COR-L47 (cell line): ENCODE data around the gene MACROD2.
"Not testable (repeated sequence)": the region's sequence is repeated elsewhere in the genome, so short reads cannot be mapped to it uniquely, and the experiment has no call there.

Experiments used
- DNase-seq: peaks from one replicate; lab custom pipeline; 2025; lab: John Stamatoyannopoulos, UW

Gene MACROD2

DNA sequence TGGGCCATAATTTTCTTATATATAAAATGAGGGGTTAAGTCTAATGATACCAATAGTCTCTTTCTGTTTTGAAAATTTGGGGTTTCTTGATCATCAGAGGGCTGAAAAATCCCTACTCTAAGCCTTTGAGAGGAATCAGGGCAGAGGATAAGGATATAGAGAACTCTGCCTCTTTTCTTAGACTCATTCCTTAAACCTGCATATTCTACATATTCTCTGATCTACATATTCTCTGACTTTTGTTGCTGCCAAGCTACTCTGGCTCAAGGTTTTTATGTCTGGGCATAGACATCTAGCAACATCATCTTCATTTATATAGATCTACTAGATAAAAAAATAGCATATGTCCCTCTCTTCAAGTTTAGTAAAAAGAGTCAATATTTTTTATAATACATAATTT, 270.9 kb downstream of the MACROD2 start:
- no peak for DNase-seq

DNA sequence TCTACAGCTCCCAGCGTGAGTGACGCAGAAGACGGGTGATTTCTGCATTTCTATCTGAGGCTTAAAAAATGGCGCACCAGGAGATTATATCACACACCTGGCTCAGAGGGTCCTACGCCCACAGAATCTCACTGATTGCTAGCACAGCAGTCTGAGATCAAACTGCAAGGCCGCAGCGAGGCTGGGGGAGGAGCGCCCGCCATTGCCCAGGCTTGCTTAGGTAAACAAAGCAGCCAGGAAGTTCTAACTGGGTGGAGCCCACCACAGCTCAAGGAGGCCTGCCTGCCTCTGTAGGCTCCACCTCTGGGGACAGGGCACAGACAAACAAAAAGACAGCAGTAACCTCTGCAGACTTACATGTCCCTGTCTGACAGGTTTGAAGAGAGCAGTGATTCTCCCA, 275.4 kb downstream of the MACROD2 start:
- not testable (repeated sequence) for DNase-seq

DNA sequence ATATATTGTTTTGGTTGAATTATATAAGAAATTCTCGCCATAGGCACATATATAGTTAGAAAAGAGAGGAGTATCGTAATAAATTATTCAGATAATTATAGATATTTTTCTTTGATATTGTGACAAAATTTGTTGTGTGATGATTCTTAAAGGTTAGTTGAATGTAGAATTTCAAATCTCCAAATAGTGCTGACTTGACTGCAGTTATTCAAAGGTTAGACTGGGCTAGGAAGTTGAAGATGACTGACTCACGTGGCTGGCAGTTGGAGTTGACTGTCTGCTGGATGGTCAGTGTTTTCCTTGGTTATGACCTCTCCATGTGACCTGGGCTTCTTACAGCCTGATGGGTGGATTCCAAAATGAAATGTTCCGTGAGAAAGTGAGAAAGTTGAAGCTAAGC, 286.8 kb downstream of the MACROD2 start:
- no peak for DNase-seq

DNA sequence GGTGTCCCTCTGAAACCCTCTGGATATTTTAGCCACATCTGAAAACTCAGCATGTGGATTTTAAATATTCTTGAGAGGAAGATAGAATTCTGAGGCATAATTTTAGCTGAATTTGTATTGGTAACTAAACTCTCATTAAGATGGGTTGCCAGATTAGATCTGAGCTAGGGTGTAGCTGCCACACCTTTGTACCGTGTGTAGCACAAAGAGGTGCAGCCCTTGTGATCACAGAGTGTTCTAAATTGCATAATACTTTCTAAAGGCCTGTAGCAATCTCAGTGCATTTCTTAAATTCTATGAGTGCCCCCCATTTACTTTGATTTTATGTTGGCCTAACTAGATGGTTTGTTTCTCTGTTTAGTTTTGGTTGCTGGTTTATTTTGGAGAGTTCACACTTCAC, 289.1 kb downstream of the MACROD2 start:
- no peak for DNase-seq

DNA sequence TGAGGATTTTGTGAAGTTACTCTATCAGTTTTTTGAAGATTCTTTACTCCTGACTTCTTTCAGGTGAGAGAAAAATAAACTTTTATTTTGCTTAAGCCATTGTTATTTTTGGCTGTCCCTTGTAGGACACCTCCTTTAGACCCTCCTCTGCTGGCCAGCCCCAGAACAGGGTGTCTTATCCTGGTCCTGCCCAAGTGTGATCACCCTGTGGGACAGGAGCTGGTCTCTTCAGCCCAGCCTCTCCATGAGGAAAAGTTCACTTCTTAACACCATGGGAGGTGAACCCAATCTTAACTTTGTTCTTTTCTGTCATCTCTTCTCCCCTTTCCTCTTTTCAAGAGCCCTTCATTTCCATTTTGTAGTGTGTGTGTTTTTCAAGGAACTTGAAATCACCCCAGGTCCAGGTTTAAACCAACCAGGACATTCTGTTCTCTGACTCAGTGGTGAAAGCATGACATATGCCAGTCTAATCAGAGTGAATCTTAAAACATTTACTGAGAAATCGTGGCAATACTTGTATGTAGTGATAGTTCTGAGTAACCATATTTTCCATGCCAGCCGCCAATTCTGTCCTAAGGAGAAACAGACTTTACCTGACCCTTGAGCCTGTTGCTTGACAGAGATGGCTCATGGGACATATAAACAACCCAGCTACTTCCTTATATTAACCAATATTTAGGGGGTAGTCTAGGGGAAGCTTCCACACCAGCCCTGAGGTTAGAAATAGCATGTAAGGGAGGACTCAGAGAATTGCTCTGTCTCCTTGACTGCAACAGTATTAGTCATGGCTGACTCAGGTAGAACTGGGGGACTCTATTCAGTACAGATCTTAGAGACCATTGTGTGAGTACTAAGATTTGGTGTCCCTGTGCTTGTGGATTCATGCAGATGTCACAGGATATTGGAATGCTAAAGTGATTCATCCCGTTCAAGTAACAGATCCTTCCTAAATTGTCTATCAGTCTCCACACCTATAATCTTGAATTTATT, 293.3 kb downstream of the MACROD2 start:
- DNase-seq = no peak

DNA sequence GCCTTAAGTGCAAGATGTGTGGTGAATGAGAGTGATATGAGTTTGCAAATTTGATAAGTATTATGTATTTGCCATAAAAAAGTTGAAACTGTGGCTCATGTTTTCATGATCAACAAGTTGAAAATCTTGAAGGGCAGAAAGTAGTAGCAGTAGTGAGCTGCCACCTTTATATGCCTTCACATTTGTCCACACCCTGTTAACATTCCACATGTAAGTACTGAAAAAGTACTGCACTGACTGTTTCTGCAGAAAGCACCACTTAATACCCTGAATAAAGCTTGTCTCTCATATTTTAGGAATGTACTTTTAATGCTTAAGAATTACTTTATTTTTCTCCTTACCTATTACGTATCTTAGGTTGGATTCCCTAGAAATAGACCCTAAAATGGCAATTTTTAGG, 296.2 kb downstream of the MACROD2 start:
- DNase-seq = no peak

DNA sequence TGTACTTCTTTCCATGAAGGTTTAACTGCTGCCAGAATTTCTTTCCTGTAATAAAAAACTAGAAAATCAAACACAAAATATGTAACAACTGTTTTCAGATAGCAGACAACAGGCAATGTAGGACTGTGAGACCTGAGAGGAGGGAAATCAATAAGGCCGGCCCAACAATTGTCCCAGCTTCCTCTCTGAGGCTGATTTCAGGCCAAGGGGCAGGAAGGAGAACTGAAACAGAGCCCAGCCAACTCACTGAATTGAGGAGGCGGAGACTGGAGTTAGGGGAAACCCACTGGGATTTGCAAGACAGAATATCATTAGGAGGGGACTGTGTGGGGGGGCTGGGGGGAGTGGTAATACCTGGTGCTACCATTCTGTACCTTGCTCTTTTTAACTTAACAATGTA, 299.9 kb downstream of the MACROD2 start:
- DNase-seq = no peak

DNA sequence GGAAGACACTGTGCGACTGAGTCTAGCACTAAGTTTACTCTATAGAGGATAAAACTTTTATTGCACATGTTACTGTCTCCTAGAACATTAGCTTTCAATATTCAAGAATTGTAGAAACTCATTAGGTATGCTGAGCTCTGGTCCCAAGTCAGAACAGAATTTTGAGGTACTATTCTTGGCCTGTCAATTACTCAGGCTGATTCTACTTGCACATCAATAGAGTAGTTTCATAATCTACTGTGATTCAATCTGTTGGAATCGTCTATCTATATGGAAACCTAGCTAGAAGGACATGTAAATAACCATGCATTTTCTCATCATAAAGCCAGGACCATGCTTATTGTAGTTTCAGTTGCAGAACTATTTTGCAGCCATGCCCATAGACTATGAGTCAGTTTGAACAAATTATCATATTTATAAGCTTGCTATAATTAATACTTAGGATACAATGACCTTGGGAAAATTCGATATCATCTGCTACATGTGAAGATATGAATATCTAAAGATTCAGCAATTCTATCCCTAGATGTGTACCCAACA, 300.5 kb downstream of the MACROD2 start:
- no peak for DNase-seq

DNA sequence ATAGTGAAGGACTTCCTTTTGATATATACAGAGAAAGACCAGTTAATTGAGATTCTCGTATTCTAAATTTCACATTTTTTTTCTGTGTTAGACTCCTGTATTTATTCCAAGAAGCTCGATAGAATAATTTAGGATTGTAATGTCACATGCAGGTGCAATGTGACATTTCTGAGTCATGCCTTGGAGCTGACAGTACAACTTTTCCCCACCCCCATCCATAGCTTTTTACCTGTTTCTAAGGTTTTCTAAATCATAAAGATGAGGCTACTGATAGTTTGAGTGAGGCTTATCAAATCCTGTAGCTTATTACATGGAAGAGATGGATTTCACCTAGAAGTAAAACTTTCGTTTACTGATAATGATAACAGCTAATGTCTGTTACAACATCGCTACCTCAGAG, 304.5 kb downstream of the MACROD2 start:
- no peak for DNase-seq

DNA sequence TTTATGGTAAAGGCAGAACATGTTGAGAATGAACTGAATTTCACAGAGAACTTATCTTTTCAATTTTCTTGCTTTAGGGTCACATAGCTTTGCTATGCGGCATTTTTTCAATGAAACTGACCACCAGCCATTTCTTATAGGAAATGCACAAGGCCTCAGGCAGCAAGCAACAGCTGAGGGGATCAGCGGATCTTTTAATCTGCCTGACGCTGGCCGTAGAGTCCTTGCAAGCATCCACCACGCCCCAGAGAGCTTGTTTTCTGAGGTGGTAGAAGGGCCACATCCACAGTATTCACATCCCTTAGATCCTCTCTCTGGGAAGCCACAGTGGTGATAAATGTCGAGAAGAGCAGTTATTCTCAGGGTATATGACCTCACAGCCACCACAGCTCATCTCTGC, 307.8 kb downstream of the MACROD2 start:
- no peak for DNase-seq

DNA sequence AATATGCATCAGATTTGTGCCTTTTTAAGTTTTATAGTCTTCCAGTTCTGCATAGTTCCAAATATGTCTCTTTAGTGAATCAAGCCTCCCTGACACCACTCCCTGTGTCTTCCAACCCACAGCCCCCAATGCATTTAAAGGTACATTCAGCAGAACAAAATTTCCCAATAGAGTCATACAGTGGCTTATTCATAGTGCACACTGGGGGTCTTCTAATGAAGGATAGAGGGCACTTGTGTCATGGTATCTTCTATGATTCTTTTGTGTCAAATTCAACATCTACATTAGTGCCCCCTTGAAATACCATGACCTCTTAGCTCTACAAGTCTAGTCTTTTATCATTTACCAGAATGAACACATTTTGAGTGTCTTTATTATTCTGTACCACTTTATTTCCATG, 308.3 kb downstream of the MACROD2 start:
- DNase-seq = no peak

DNA sequence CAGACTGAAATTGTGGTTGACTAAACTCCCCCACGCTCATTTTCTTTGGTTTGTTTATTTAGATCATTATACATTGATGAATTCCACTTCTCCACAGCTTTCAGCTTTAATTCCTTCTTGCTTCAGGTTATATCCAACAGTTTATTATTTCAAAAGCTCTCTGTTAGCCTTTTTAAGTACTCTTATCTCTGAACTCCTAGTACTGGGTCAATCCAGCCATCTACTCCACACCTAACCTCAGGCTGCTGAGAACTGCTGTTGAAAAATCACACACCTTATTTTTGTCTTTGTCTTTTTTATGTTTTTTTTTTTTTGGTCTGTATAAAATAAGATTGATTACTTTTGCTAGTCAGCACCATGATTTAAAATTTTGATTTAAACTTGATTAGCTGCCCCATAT, 309.2 kb downstream of the MACROD2 start:
- no peak for DNase-seq

DNA sequence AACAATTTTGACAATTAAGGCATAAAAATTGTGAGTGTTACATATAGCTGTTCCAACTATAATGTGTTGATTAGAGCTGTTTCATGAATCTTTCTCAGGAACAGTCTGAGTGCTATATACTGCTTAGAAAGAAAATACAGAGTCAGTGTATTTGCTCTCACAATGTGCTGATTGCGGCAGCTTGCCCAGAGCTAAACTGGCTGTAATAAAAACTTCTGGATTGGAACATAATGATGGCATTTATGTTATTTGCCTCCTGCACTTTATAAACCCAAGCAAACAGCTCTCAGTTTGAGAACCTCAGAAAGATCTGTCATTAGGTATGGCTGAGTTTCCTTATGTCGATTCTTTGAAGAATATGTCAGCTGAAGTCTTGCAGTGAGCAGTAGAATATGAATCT, 312.6 kb downstream of the MACROD2 start:
- DNase-seq = no peak

DNA sequence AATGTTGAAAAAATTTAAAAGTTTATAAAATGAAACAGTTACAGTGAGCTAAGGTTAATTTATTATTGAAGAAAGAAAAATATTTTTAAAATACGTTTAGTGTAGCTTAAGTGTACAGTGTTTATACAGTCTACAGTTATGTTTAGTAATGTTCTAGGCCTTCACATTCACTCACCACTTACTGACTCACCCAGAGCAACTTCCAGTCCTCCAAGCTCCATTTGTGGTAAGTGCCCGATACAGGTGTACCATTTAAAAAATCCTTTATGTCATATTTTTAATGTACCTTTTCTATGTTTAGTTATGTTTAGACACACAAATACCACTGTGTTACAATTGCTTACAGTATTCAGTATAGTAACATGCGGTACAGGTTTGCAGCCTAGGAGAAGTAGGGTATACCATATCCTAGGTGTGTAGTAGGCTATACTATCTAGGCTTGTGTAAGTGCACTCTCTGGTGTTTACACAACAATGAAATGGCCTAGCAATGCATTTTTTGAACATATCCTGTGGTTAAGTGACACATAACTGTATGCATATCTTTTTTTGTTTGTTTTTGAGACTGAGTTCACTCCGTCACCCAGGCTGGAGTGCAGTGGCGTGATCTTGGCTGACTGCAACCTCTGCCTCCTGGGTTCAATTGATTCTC, 315.8 kb downstream of the MACROD2 start:
- no peak for DNase-seq

DNA sequence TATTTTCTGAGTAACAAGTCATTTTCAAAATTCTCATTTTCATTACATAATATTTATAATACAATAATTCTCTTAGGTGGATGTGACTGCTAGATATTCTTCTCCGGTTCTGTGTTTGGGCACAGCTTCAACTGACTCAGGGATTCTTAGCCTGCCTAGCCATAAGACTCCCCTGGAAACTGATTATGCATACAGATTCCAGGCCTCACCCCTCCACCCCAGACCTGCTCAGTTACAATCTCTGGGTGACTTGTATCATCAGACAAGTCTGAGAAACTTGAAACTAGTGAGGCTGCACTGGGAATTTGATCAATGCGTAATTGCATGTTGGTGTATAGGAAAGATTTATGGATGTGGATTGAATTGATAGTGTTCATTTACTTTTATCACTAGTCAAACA, 316.7 kb downstream of the MACROD2 start:
- no peak for DNase-seq

DNA sequence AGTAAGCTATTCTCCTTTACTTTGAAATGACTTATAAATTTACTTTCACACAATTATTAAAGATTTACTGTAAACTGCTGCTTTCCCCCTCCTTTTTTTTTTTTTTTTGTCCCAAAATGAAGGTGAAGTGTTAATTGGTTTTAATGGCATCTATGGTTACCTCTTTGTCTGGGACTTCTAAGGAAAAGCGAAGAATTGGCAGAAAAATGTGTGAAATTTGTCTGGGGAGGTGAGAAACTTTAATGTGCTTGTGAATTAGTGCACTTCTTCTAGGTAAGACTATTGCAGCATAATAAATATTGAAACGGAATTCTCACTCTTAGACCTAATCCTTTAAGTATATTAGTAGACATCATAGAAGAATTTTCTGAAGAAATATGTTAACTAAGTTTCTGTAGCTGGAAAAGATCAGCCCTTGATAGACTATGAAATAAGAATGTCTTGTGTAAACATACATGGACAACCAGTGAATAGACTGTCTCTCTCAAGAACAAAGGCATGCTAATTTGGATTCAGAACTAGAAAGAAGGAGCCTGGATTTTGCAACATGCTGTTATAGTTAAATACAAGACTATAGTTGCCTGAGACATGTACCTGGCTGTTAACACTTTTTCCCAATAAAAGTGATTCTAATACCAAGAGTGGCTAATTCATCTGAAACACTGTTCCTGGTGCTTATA, 318.2 kb downstream of the MACROD2 start:
- no peak for DNase-seq

DNA sequence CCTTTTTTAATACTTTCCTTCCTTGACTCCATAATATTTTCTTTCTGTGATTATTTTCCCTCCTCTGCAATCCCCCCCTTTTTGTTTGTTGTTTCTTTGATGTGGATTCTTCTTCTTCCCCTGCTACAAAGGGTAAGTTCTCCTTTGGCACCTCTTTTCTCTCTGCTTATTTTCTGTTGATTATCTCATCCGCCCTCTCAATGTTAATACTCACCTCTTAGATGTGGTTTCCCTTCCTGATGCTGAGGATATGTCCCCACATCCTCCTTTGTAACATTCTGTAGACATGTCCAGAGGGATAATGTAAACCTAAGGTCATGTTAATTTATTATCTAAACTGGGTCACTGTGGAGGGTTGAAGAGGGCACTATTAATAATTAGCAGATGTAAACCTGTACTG, 324.4 kb downstream of the MACROD2 start:
- DNase-seq = no peak

DNA sequence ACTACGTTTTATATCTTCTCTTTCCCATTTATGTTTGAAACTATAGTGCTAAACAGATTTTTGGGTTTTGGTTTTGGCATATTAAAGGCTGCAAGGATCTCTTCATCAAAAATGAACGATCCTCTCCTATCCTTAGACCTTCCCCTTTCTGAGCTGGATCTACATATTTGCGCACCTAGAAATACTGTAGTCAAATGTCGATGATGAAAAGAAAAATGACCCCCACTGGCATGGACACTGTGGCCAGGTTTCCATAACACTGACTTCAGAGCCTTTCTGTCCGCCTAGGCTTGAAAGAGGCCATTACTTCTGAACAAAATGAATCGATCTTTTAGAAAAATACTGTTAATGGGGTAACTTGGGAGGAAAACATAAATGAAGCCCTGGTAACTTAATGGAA, 336.3 kb downstream of the MACROD2 start:
- DNase-seq = no peak

DNA sequence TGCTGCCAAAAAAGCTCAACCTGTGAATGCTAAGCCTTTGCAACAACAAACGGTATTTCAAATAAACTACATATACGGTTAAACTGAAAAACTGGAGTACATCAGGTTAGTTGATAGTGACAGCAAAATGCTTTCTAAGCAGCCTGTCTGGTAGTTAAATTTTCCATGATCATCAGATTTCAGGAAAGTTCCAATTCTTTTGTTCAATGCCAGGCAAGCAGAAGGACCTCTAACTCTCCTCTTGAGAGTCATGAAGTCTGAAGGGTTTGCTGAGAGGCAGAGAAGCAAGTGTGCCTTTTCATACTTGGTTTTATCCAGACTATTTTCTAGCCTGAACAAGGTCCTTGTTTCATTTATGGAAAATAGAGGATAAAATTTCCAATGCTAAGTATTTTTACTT, 337.6 kb downstream of the MACROD2 start:
- no peak for DNase-seq

DNA sequence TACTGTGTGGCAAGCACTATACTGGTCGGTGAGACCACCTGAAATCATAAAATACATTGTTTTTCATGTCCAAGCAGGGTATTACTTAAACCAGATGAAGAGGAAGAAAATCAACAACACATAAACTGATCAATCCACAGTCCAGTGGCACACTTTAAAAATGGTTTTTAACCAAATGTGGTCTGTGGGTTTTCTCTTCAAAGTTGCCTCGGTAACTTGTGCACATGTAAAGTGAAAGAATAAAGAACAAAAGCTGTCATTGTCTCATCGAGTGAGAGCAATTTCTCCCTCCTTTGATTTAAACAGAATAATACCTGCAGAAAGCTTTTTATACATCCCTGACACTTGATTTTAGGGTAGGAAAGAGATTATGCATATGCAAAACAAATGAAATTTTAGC, 338.4 kb downstream of the MACROD2 start:
- no peak for DNase-seq

DNA sequence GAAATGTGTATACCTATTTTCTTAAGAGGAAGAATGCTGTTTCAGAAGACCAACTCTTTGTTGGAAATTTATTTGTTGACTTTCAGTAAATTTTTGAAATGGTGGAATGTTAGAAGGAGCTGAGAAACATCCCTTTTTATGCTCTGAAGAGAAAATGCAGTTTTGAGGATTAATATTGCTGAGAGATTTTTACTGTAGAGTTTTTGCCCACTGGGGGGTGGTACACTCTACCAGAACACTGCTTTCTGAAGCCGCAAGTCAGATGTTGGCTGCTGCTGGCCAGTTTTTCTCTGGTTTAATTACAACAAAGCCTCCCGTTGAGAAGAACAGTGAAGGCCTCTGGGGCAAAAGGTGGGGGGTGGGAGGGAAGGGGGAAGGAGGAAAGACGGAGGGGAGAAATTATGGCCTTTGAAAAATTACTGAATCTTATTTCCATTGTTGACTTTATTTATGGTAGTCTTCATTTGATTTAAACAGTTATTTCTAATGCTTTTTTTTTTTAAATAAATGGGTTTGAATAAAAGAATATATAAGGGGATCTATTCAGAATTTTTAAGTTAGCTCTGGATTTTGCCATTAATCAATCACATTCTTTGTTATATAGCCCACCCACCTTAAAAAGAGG, 339.1 kb downstream of the MACROD2 start:
- DNase-seq = peak; percentile 79

DNA sequence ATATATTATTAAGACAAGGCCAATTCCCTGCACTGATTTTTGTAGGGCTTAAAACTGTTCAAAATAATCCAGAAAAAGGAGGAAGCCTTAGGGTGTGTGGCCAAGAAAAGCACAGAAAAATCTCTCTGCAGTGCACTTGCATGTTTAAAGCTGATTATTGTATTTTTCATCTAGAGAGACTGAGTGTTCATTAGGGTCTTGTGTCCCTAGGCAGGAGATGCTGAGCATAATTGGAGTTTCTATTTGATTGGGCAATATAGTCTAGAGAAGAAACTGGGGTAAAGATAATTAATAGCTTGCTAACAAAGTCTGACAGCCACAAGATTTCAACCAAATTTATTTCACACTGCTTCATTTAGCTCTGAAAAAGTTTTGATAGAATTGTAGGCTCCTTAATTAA, 339.7 kb downstream of the MACROD2 start:
- DNase-seq = no peak
